HuH-7 (cell line): ENCODE data around the gene MME.
"Not testable (repeated sequence)": the region's sequence is repeated elsewhere in the genome, so short reads cannot be mapped to it uniquely, and the experiment has no call there.

Experiments used
- DNase-seq: peaks from one replicate; pipeline ENCODE4 v3.0.0; 2011; ENCODE audit warnings: low spot score

The MME gene

DNA sequence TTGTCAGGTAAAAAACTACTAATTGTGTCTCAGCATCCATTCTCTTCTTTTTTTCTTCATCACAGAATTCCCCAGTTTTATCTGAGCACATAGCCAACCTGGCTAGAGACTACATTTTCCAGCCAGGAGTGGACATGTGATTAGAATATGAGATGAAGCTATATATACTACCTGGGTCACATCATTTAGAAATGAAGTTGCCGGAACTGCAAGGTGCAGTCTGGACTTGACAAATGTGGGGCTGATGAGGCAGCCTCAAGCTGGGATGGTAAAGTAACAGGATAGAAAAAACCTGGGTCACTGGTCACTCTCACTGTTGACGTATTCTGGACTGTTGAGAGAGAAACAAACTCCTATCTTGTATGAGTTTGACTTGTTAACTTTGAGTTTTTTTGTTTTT is 113.7 kb downstream of the MME start:
- no peak for DNase-seq

GRCh38 chr3:155194973-155195957 is 115.1 kb downstream of the MME start:
- DNase-seq = no peak

DNA sequence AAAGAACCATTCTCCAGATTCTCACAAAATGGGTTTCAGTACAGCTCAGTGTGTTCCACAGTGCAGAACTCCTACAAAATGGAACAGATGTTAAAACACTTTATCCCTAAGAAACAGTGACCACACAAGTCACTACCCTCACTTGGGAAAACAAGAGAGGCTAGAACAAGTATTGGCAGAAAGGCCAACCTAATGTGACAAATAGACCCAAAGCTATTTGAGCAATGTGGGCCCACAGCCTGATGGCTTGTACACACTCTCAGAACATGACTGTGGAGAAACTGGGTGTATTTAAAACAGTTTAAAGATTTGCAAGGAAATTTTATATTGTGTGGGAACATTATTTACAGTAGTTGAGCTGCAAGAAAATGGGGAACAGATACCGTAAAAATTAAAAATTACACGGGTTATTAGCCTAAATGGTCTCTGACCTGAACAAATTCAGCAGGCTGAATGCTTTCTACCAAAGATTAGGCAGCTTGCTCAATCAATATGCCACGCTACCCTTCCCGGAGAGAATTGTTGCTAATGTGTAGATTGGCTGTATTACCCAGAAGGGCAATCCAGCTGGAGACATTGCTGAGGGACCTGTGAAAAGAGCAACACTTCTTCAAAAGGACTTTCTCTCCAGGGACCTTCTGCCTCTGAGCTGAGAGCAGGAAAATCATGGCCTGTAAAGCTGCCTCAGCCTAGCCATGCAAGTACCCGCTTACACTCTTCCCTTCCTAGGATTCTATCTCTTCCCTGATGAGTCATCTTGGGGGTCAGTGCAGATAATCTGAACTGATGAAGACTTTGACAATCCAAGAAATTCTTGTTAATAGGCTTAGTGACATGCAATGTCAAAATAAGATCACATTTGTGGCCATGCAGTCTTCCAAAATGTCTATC is 116.3 kb downstream of the MME start:
- DNase-seq = no peak

GRCh38 chr3:155197786-155198185 is 117.7 kb downstream of the MME start:
- DNase-seq = no peak

DNA sequence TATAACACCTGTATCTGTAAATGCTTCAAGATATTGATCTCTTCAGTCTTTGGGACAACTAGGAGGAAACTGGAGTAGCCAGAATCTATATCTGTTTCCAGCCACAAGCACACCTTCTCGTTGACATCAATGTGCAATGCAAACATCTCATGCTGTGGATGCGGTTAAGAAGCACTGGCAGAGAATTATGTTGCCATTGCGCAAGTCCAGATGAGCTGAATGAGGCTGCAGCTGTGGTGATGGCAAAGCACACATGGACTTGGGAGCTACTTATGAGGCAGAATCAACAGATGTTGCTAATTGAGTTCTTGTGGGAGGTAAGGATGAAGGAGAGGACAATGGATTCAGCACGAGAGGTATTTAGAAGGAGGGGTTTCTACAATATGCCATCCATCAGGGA is 122.5 kb downstream of the MME start:
- DNase-seq = no peak

DNA sequence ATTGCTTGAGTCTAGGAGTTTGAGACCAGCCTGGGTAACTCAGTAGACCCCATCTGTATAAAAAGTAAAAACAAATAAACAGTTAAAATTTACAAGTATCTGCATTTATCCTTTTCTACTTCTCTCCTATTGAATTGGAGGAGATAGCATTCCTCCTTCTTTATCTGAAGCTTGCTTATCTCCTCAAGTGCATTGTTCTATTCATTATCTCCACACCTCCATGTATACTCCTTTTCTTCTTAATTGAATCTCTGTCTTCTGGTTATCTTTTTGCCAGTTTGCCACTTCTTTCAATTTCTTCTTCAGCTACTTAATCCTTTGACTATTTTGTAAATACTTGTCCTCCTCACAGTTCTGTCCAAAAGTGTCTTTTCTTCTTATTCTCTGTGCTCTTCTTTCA is 124.7 kb downstream of the MME start:
- no peak for DNase-seq

DNA sequence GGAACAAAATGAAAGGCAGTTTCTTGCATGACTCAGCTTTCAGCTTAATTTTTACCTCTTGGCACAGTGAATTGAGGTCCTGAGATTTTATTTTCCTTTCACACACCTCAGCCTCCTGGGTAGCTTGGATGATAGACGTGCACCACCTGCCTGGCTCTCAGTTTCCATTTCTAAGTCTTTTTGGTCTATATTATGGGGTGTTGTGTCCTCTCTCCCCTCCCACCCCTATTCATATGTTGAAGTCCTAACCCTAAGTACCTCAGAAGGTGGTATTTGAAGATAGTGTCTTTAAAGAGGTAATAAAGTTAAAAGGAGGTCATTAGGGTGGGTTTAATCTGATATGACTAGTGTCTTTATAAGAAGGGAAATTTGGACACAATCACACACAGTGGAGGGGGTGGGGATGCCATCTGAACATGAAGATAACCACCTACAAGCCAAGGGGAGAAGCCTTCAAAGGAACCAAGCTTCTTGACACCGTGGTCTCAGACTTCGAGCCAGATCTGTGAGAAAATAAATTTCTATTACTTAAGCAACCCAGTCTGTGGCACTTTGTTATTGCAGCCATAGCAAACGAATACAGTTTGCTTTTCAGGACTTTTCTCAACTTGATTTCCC is 128.2 kb downstream of the MME start:
- DNase-seq = no peak

DNA sequence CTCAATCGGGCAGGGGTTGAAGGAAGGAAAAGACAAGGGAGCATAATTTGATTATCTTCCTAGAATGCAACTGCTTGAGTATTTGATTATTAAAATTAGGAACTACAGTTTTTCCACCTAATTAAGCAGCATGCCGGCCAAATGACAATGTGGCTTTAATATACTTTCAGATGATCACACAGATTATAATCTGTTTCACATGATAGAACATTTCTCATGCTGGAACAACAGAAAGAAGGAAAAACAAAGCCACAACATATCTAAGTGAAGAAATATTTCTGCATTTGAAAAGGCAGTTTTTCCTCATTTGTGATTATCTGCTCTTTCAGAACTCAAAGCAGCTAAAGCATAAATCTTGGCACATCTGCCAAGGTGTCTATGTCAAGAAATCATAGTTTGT is 130.6 kb downstream of the MME start:
- DNase-seq = no peak

DNA sequence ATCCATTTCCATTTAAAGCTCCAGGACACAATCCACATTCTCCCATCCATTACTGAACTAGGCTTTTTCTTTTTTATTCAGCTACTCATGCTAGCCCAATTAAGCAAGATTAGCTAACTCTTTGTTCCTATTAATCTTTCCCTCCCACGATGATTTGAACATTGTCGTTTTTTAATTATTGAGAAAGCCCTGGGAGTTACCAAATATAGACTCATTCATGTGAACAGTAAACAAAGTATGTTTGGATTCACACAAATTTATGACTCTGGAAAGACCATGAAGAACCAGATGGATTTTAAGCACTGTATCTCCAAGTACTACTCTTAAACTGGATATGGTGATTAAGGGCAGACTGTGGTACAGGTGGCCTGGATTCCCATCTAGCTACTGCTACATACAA is 131.1 kb downstream of the MME start:
- DNase-seq = no peak

GRCh38 chr3:155211940-155212339 is 131.8 kb downstream of the MME start:
- DNase-seq = no peak

DNA sequence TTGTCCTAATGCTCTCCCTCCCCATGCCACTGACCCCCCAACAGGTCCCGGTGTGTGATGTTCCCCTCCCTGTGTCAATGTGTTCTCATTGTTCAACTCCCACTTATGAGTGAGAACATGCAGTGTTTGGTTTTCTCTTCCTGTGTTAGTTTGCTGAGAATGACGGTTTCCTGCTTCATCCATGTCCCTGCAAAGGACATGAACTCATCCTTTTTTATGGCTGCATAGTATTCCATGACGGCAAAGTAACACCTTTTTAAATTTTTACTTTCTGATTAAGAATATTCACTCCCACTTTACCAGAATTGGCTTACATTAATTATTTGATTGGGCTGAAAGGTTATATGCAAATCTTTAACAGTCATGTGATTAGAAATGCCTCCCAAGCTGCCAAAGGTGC is 135.9 kb downstream of the MME start:
- DNase-seq = not testable (repeated sequence)

GRCh38 chr3:155217591-155217990 is 137.5 kb downstream of the MME start:
- DNase-seq = no peak

GRCh38 chr3:155218462-155218861 is 138.3 kb downstream of the MME start:
- no peak for DNase-seq

- no peak for DNase-seq
Measured at GRCh38 chr3:155219106-155219505, 139.0 kb downstream of the MME start.

GRCh38 chr3:155225417-155225816 is 145.3 kb downstream of the MME start:
- DNase-seq = no peak

GRCh38 chr3:155227141-155227540 is 147.0 kb downstream of the MME start:
- no peak for DNase-seq

DNA sequence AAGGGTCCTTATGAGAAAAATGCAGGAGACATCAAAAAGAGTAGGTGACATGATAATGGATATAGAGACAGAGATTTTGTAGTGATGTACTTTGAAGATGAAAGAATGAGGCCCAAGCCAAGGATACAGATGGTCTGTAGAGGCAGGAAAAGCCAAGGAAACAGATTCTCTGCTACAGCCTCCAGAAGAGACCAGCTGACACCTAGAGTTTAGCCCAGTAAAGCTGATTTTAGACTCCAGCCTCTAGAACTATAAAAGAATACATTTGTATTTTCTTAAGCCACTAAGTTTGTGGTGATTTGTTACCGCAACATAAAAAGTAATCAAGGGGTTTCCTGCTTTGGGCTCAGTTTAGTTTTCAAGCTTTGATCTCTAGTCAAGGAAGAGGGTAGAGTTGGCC is 148.6 kb downstream of the MME start:
- no peak for DNase-seq

DNA sequence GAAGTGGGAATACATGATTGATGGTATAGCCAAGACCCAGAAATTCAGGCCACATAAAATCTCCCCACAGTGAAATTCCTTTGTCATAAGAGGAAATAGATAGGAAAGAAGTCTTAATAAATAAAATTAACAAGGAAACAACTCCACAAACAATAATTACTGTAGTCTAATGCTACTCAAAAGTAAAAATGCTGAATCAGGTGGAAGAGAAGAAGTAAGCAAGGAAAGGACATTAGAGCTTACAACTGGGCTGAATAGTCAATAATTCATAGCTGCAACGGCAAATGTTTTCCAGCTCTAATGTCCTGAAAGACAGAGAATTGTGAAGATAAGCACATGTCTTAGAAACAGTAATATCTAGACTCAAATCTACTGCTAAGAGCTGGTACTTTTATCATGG is 149.0 kb downstream of the MME start:
- no peak for DNase-seq

- DNase-seq = no peak
Measured at GRCh38 chr3:155230382-155230781, 150.3 kb downstream of the MME start.

DNA sequence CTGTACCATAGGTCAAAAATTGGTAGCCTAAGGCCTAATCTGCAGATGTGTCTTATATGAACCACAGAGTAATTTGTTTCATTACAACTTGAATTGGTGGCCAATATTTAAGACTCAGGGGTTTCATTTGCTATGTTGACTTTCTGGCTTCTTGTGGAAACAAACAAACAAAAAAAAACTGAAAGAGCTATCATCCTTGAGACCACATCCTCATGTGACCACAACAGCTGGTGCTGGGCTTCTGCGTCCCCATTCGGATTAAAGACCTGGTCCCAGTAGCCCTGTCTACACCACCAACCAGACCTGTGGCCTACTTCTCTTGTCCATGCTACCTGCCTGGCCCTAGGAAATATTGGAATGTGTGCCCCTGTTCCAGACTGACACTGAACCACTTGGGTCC is 151.7 kb downstream of the MME start:
- no peak for DNase-seq

DNA sequence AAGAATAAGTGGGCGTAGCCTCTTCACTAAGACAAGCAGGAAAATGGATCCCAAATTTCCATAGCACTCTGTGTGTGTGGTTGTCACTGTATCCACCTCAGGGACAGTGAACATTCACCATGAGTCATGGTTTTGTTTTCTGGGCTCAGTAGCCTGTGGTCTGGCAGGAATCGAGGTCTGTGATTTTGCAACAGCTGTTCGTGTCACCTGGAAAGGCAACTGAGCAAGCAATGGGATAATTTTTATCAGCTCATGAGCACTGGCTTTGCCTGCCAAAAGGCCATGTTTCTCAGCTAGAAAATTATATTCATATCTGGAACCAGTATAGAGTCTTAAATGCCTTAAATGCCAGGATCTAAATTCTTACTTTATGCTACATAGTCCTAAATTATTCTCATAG is 152.5 kb downstream of the MME start:
- DNase-seq = no peak

DNA sequence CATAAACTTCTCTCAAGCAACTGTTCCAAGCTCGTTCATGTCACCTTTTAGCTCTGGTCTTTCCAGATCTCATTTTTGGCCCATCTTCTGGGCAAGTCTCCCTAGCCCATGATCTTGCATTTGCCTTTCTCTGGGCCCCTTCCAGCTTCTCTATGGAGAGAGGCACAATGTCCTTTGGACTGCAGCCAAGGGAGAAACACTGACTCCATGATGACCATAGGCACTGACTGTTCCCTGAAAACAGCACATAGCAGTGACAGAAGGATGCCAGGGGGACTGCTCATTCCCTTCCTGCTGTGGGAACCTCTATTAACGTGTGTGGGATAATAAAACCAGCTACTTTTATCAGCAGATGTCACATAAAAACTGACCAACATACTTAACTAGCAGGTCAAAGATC is 153.1 kb downstream of the MME start:
- no peak for DNase-seq
